Esophagus squamous epithelium (tissue), 4 donors: ENCODE data around the gene JAZF1.

Experiments
- CTCF ChIP-seq, 6 experiments: fragments of 450-650 bp in 4 of 6; fragments of 200-600 bp in 2 of 6; sonication (generic) in 2 of 6; IDR thresholded peaks; one replicate each; pipeline ENCODE4 v1.5.1; 2016 to 2019; ENCODE audit warnings: antibody characterized with exemption in 6 of 6, mild to moderate bottlenecking in 4 of 6, moderate library complexity in 4 of 6
- POLR2A ChIP-seq, 4 donors: fragments of 450-650 bp; IDR thresholded peaks; one replicate each; pipeline ENCODE4 v1.6.1; 2017; ENCODE audit warnings: antibody characterized with exemption in 4 of 4, mild to moderate bottlenecking in 4 of 4, moderate library complexity in 3 of 4

GRCh38 chr7:27947586-27948278 lies 232.9 kb downstream of the JAZF1 start:
- TF ChIP-seq CTCF (IDR thresholded peaks at IDR 0.05) (no peak), POLR2A (IDR thresholded peaks at IDR 0.05) (no peak)
